Rectal smooth muscle tissue (tissue), 1 donor: ENCODE measurements around the gene CPNE6.

ENCODE experiments used
- H3K27ac ChIP-seq: one replicate; pipeline ENCODE4 v1.7.0; 2013; ENCODE audit warnings: low read depth, low read length, inconsistent platforms
- H3K27me3 ChIP-seq: one replicate; pipeline ENCODE4 v1.7.0; 2013; ENCODE audit warnings: low read length; ENCODE audit not compliant: control insufficient read depth, insufficient read depth
- H3K36me3 ChIP-seq: one replicate; pipeline ENCODE4 v1.7.0; 2013; ENCODE audit warnings: low read length; ENCODE audit not compliant: control insufficient read depth, insufficient read depth
- H3K4me1 ChIP-seq: one replicate; pipeline ENCODE4 v1.7.0; 2013; ENCODE audit warnings: low read length; ENCODE audit not compliant: control insufficient read depth, insufficient read depth
- H3K4me3 ChIP-seq: one replicate; pipeline ENCODE4 v1.7.0; 2013; ENCODE audit warnings: low read length
- H3K9ac ChIP-seq: one replicate; pipeline ENCODE4 v1.7.0; 2013; ENCODE audit warnings: low read length

The CPNE6 gene

DNA sequence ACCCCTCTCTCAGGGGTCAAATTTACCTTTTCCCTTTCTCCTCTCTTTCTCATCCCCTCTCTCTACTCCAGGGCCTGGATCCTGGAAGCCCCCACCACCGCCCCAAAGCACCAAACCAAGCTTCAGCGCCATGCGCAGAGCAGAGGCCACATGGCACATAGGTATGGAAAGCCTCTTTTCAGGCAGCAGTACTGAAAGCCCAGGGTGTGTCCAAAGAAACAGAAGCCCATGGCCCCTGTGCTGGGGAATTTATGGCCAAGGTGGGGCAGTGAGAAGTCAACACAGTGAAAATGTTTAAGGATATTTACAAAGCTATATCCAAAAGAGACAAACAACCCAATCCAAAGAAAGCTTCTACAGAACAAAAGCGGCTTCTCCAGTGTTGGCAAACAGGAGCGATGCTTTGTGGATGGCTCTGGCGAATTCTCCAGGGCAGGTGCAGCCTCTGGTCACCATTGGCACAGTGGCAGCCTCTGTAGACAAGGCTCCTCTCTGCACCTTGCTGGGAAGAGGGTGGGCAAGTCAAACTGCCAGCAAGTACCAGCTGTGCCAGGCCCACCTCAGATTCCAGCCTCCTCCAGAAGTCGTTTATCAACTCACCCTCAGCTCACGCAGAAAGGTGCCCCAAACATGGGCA is 4.7 kb upstream of the CPNE6 start:
- Histone ChIP-seq H3K27ac (no peak overlapping the region), H3K27me3 (no peaks in the 10 kb centered on the region), H3K4me1 (no peaks in the 10 kb centered on the region), H3K36me3 (no peaks in the 10 kb centered on the region), H3K4me3 (no peak overlapping the region), H3K9ac (no peak overlapping the region)

DNA sequence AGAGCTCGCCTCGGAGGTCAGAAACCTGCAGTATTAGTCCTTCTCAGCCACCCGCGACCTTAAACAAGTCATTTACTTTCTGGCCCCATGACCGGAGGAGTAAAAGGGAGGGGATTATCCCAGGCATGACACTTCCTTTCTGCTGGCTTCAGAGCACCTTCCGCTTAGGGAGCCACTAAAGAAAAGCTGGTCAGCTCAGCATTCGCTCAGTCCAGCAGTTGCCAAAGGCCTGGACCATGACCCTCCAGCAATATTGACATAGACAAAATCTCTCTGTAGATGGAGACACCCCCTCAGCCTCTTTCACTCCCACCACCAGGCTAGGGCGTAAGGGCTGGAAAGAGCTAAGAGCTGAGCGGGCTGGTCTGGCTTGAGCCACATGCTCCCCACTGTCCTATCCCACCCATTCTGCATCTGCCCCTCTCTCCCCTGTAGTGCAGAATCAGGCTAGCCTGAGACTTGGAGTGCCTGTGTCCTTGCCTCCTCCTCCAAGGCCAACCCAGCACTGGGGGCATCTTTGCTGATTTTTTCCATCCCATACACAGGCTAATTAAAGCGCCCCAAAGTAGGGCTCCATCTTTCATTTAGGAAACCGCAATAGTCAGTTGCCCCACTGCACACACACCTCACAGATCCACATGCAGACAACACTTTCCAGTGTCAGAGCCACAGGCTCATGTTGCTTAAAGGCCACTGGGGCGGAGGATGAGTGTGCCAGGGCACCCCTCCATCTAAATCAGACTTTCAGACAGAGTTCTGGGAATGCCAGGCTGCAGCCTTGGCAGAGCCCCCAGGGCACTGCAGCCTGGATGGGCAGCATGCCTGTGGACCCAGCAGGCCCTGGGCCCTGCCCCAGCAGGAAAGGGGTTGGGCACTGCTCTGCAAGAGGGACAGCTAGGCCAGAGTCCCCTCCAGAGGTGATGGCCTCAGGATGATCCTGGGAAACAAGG is 4.0 kb upstream of the CPNE6 start:
- Histone ChIP-seq H3K9ac (no peak overlapping the region), H3K27me3 (no peaks in the 10 kb centered on the region), H3K27ac (no peak overlapping the region), H3K4me3 (no peak overlapping the region), H3K4me1 (no peaks in the 10 kb centered on the region), H3K36me3 (no peaks in the 10 kb centered on the region)

- no peaks in the 10 kb centered on the region for H3K4me1 ChIP-seq
- H3K27me3 ChIP-seq: no peaks in the 10 kb centered on the region
- H3K27ac ChIP-seq: no peak overlapping the region
- H3K9ac ChIP-seq: no peak overlapping the region
- no peak overlapping the region for H3K4me3 ChIP-seq
- no peaks in the 10 kb centered on the region for H3K36me3 ChIP-seq
Measured at GRCh38 chr14:24068711-24069410, 2.5 kb upstream of the CPNE6 start.

DNA sequence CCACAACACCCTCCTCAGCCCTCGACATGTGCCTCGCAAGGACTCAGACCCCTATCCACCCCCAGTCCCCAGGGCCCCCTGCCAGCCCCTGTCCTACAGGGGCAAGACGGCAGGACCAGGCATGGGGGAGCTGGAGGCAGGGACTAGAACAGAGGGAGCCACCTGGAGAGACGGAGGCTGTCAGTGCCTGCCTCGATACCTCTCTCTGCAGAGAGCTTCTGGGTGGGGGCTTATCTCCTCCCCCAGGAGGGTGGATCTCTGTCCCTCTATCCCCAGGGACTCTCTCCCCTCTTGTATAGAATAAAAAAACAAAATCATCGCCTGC is 2.0 kb upstream of the CPNE6 start:
- no peak overlapping the region for H3K9ac ChIP-seq
- no peaks in the 10 kb centered on the region for H3K27me3 ChIP-seq
- no peak overlapping the region for H3K27ac ChIP-seq
- no peaks in the 10 kb centered on the region for H3K36me3 ChIP-seq
- H3K4me1 ChIP-seq: no peaks in the 10 kb centered on the region
- no peak overlapping the region for H3K4me3 ChIP-seq

GRCh38 chr14:24070285-24071143 is 848 bp upstream of the CPNE6 start:
- Histone ChIP-seq H3K4me3 (no peak overlapping the region), H3K27ac (no peak overlapping the region), H3K9ac (no peak overlapping the region)

DNA sequence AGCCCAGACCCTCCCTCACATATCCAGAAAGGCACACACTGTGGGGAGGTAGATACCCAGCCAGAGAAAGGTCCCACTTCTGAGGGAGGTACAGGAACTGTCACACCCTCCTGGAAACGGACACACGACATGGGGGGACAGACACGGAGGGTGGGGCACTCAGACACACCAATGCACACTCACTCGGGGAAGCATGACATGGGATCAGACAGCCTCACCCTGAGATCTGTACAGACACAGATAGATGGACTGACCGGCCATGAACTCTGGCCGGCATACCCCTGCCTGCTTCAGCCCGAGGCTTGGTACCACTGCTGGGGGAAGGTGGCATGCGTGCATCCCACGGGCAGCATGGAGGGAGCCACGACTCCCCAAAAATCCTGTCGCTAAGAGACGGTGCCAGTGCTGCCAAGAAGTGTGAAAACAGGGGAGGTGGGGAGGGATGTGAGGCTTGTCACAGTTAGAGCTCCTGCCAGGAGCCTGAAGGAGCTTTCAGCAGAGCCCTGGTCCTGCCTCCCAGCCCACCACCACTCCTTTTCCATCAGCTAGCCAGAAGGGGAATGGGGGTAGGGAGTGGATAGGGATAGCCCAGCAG is 571 bp downstream of the CPNE6 start:
- Histone ChIP-seq H3K4me1 (no peaks in the 10 kb centered on the region), H3K27me3 (no peaks in the 10 kb centered on the region), H3K9ac (no peak overlapping the region), H3K27ac (no peak overlapping the region), H3K36me3 (no peaks in the 10 kb centered on the region), H3K4me3 (no peak overlapping the region)

More at GRCh38 chr14:24070285-24071143, 848 bp upstream of the CPNE6 start:
- no peaks in the 10 kb centered on the region for H3K4me1 ChIP-seq
- H3K36me3 ChIP-seq: no peaks in the 10 kb centered on the region
- no peaks in the 10 kb centered on the region for H3K27me3 ChIP-seq

GRCh38 chr14:24072436-24072835 is 1.1 kb downstream of the CPNE6 start:
- Histone ChIP-seq H3K4me1 (no peaks in the 10 kb centered on the region), H3K27me3 (no peaks in the 10 kb centered on the region), H3K36me3 (no peaks in the 10 kb centered on the region), H3K4me3 (no peak overlapping the region), H3K27ac (no peak overlapping the region), H3K9ac (no peak overlapping the region)

DNA sequence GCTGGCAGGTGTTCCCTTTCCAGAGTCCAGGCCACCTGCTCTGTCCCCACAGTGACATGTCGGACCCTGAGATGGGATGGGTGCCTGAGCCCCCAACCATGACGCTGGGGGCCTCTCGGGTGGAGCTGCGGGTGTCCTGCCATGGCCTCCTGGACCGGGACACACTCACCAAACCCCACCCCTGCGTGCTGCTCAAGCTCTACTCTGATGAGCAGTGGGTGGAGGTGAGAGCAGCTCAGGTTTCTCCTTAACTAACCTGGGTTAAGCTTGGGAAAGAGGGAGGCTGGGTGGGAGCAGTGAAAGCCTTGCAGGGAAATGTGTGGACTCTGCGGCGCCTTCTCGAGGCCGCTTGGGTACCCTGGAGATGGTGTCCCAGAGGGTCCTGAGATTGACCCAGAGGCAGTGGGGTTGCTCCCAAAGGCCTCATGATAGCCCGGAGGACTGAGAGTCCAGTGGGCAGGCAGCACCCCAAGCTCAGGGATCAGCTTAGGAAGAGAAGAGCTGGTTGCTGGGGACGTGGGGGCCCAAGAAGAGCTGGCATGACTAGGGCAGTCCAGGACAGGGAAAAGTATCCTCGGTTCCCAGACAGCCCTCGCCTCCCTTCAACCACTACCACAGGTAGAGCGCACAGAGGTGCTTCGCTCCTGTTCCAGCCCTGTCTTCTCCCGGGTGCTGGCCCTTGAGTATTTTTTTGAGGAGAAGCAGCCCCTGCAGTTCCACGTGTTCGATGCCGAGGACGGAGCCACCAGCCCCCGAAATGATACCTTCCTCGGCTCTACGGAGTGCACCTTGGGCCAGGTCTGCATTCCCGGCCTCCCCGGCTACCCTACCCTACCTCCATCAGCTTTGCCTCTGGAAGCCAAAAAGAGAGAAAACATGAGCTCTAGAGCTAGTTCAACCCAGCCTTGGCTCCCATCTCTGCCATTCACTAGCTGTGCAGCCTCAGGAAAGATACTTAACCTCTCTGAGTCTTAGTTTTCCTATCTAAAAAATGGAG is 1.8 kb downstream of the CPNE6 start:
- H3K9ac ChIP-seq: no peak overlapping the region
- no peak overlapping the region for H3K27ac ChIP-seq
- no peaks in the 10 kb centered on the region for H3K4me1 ChIP-seq
- H3K27me3 ChIP-seq: no peaks in the 10 kb centered on the region
- no peaks in the 10 kb centered on the region for H3K36me3 ChIP-seq
- H3K4me3 ChIP-seq: no peak overlapping the region

GRCh38 chr14:24074625-24075484 is 3.5 kb downstream of the CPNE6 start:
- no peaks in the 10 kb centered on the region for H3K4me1 ChIP-seq
- no peak overlapping the region for H3K9ac ChIP-seq
- H3K27me3 ChIP-seq: no peaks in the 10 kb centered on the region
- no peak overlapping the region for H3K4me3 ChIP-seq
- H3K36me3 ChIP-seq: no peaks in the 10 kb centered on the region
- H3K27ac ChIP-seq: no peak overlapping the region

- H3K27me3 ChIP-seq: no peaks in the 10 kb centered on the region
- H3K4me3 ChIP-seq: no peak overlapping the region
- no peaks in the 10 kb centered on the region for H3K36me3 ChIP-seq
- peaks cover under 1% of the 10 kb centered on the region for H3K4me1 ChIP-seq
- no peak overlapping the region for H3K27ac ChIP-seq
- no peak overlapping the region for H3K9ac ChIP-seq
Measured at GRCh38 chr14:24075485-24076301, 4.3 kb downstream of the CPNE6 start.
